SH-SY5Y (cell line): Measurements from ENCODE around the gene NALF2.

Source experiments
- GATA2 ChIP-seq: IDR thresholded peaks from 2 replicates; pipeline ENCODE4 v1.6.1; 2011; ENCODE audit warnings: mild to moderate bottlenecking, low read depth, low read length
- GATA3 ChIP-seq: IDR thresholded peaks from 2 replicates; pipeline ENCODE4 v1.6.1; 2011; ENCODE audit warnings: low read depth, mild to moderate bottlenecking, low read length, moderate library complexity

DNA sequence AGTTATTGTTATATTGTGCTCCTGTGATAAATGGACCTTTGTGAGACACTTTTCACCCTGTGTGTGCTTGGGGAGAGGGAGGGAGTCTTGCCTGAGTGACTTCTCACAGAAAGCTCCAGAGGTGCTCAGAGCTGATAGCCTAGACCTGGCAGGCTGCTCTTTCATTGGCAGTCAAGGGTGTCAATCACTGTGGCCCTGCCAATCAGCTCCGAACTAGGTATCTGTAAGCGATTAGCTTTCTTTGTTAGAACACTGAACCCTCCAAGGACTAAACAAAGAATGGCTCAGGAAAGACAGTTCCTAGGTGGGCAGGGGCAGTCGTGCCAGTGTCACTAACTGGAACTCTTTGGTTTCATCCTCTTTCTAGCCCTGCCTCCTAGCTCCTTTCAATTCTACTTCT, 2.7 kb upstream of the NALF2 start:
- TF ChIP-seq GATA2, result no peak
- no peak for TF ChIP-seq GATA3
